Ishikawa (cell line): ENCODE measurements around the gene SSTR5.

Experiments
- CEBPB ChIP-seq: IDR thresholded peaks from 2 replicates; pipeline ENCODE4 v1.6.1; 2012
- CREB1 ChIP-seq: IDR thresholded peaks from 2 replicates; pipeline ENCODE4 v1.6.1; 2012; ENCODE audit warnings: low read depth
- EGR1 ChIP-seq: IDR thresholded peaks from 2 replicates; pipeline ENCODE4 v1.6.1; 2012
- EP300 ChIP-seq: IDR thresholded peaks from 2 replicates; pipeline ENCODE4 v1.6.1; 2012; ENCODE audit warnings: borderline replicate concordance
- FOXM1 ChIP-seq: IDR thresholded peaks from 2 replicates; pipeline ENCODE4 v1.6.1; 2012; ENCODE audit warnings: low read depth, borderline replicate concordance
- NFIC ChIP-seq: IDR thresholded peaks from 2 replicates; pipeline ENCODE4 v1.6.1; 2012
- RAD21 ChIP-seq: IDR thresholded peaks from 2 replicates; pipeline ENCODE4 v1.6.1; 2012; ENCODE audit warnings: low read depth
- TAF1 ChIP-seq: IDR thresholded peaks from 2 replicates; pipeline ENCODE4 v1.6.1; 2012; ENCODE audit warnings: low read depth, mild to moderate bottlenecking
- TCF12 ChIP-seq: IDR thresholded peaks from 2 replicates; pipeline ENCODE4 v1.6.1; 2012; ENCODE audit warnings: low read depth
- TEAD4 ChIP-seq: IDR thresholded peaks from 2 replicates; pipeline ENCODE4 v1.6.1; 2012
- USF1 ChIP-seq: IDR thresholded peaks from 2 replicates; pipeline ENCODE4 v1.6.1; 2012
- YY1 ChIP-seq: IDR thresholded peaks from 2 replicates; pipeline ENCODE4 v1.6.1; 2012; ENCODE audit warnings: low read depth
- ZBTB7A ChIP-seq: IDR thresholded peaks from 2 replicates; pipeline ENCODE4 v1.6.1; 2012; ENCODE audit warnings: low read depth
- TF ChIP-seq, protein P1 (sequence below): IDR thresholded peaks from 2 replicates; pipeline ENCODE4 v1.6.1; 2012
- TF ChIP-seq, protein P2 (sequence below): IDR thresholded peaks from 2 replicates; pipeline ENCODE4 v1.6.1; 2012; ENCODE audit warnings: low read depth, mild to moderate bottlenecking

Gene SSTR5

GRCh38 chr16:1044460-1045309 lies 27.9 kb upstream of the SSTR5 start:
- TF ChIP-seq USF1 (0 out of 2 replicates have a peak, but pooled peaks have one; percentile 37), CEBPB (no peak)

GRCh38 chr16:1045310-1045992 lies 27.1 kb upstream of the SSTR5 start:
- TF ChIP-seq TEAD4 (no peak), YY1 (no peak), EGR1 (no peak), USF1 (no peak), NFIC (no peak), ZBTB7A (no peak), RAD21 (no peak)
- TF ChIP-seq, protein P1, sequence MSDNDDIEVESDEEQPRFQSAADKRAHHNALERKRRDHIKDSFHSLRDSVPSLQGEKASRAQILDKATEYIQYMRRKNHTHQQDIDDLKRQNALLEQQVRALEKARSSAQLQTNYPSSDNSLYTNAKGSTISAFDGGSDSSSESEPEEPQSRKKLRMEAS, result no peak

DNA sequence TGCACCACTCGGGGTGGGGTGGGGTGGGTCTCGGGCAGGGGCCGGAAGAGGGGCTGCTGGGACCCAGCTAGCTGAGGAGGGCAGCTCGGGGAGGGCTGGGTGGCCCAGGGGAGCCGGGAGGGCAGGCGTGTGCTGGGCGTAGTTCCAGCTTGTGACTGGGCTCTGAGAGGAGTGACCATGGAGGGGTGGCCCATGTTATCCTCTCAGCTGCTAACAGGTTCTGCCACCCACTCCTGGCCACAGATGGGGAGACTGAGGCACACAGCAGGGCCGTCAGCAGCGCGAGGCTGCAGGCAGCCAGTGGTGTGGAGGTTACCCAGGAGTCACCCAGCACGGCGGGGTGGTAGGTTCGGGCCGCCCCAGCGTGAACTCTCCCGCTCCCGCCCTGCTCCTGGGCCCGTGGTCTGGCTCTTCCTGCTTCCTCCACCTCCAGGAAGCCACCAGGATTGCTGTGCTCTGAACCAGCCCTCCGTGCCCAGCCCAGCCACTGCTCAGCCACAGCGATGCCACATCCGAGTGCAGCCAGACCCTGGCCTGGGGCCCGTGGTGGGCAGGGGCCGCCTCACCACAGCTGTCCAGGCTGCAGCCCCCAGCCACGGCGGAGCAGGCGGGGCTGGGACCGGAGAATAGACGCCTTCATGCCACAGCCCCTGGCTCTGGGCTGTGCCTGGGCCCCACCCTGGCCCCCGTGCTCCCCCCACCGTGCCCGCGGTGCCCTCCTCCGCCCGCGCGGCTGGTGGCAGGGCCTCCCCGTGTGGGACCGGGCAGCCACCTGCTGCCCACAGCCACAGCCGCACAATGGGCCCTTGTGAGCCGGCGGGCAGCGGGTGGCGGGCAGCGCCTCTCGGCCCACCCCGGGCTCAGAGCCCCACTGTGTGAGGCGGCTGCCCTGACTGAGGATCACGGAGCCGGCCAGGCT lies 26.3 kb upstream of the SSTR5 start:
- no peak for TF ChIP-seq TEAD4
- no peak for TF ChIP-seq TAF1
- no peak for TF ChIP-seq RAD21
- no peak for TF ChIP-seq CEBPB
- no peak for TF ChIP-seq NFIC
- TF ChIP-seq EGR1, result no peak

GRCh38 chr16:1047123-1047522 lies 25.4 kb upstream of the SSTR5 start:
- TF ChIP-seq TCF12, result no peak

DNA sequence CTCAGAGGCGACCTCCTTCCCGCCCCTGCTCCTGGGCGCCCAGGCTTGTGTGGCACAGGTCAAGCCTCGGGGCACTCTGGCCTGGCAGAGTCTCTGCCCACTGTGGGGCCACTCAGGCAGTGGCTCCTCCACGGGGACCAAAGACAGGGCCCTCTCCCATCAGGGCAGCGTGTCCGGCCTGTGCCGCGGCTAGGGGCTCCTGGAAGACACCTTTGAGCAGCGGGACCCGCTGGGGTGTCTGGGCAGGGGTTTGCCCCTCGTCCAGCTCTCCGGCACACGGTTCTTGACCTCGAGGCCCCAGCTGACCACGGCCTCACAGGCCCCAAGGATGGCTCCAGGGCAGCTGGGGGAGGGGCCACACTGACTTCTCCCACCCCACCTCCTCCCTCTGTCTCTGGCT lies 24.7 kb upstream of the SSTR5 start:
- no peak for TF ChIP-seq EGR1
- TF ChIP-seq ZBTB7A, result no peak
- TF ChIP-seq USF1, result no peak
- no peak for TF ChIP-seq FOXM1
- TF ChIP-seq, protein P2, sequence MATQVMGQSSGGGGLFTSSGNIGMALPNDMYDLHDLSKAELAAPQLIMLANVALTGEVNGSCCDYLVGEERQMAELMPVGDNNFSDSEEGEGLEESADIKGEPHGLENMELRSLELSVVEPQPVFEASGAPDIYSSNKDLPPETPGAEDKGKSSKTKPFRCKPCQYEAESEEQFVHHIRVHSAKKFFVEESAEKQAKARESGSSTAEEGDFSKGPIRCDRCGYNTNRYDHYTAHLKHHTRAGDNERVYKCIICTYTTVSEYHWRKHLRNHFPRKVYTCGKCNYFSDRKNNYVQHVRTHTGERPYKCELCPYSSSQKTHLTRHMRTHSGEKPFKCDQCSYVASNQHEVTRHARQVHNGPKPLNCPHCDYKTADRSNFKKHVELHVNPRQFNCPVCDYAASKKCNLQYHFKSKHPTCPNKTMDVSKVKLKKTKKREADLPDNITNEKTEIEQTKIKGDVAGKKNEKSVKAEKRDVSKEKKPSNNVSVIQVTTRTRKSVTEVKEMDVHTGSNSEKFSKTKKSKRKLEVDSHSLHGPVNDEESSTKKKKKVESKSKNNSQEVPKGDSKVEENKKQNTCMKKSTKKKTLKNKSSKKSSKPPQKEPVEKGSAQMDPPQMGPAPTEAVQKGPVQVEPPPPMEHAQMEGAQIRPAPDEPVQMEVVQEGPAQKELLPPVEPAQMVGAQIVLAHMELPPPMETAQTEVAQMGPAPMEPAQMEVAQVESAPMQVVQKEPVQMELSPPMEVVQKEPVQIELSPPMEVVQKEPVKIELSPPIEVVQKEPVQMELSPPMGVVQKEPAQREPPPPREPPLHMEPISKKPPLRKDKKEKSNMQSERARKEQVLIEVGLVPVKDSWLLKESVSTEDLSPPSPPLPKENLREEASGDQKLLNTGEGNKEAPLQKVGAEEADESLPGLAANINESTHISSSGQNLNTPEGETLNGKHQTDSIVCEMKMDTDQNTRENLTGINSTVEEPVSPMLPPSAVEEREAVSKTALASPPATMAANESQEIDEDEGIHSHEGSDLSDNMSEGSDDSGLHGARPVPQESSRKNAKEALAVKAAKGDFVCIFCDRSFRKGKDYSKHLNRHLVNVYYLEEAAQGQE, result no peak
- TF ChIP-seq CREB1, result no peak
- TF ChIP-seq RAD21, result no peak
- TF ChIP-seq TCF12, result no peak
- TF ChIP-seq YY1, result no peak
- no peak for TF ChIP-seq CEBPB
- no peak for TF ChIP-seq TAF1
- TF ChIP-seq NFIC, result no peak

DNA sequence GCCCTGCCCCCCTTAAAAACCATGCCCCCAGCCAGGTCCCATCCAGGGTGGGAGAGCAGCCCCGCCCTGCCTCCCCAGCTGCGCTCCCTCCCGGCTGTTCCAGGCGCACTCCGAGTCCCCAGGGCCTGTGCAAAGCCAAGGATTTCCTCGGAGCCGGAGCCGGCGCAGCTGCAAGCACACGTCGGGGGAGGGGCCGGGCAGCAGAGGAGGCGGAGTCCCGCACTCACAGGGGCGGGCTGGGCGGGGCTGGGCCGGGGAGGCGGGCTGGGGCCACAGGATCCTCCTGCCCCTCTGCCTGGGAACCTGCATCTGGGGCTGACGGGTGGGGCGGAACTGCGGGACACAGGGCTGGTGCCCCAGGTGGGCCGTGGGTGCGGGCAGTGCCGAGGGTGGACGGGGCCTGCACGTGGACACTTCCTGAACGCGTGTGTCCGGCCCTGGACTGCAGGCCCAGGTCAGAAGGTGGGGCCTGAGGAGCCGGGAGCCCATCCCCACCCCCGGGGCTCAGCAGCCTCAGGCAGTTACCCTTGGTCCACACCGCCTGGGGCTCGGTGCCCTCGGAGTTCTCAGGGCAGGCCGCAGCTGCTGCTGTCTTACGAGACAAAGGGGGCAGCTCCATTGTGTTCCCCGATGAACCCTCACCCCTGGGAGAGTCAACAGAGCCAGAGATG lies 24.0 kb upstream of the SSTR5 start:
- TF ChIP-seq TCF12 (no peak), EP300 (no peak)

DNA sequence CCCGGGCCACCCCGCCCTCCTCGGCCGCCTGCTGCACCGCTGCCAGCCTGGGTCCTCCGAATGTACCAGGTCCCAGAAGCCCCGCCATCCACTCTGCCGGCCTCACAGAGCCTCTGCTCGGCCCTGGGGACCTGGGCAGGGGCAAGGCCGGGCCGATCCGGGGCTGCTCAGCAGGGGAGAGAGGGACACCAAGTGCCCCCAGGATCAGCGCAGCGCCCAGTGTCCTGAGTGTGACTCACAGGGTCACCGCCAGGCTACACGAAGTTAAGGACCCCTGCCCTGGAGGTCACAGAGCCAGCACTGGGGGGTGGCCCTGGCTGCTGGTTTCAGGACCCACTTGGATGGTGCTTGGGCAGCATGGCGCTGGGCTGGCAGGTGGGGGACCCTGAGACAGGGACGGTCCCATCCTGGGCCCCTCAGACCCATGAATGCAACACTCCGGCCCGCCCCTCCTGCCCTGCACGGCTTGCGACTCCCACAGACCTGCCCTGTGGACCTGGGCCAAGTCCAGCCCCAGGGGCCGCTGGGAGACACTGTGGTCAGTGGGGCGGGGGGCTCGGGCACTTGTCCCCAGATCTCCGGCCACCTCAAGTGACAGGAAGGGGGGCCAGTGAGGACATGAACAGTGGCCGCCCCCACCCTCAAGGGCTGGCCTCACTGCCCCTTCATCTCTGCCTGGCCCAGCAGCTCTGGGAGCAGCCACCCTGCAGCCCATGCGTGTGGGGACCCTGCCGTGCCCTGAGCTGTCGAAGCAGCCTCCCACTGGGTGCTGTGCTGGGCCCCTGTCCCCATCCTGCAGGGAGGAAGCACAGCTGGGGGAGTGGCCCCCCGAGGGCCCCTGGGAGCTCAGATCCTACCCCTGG lies 23.2 kb upstream of the SSTR5 start:
- no peak for TF ChIP-seq USF1
- TF ChIP-seq, protein P2, result no peak
- no peak for TF ChIP-seq TAF1
- TF ChIP-seq CEBPB, result no peak
- no peak for TF ChIP-seq YY1
- no peak for TF ChIP-seq ZBTB7A
- no peak for TF ChIP-seq FOXM1
- no peak for TF ChIP-seq RAD21
- TF ChIP-seq, protein P1, result no peak
